Measurements from ENCODE around the gene VSTM2B. TPM values are rescaled to one million over a fixed set of nuclear protein-coding genes. Genes with fewer than 3 reads are reported as not detected.

Gene VSTM2B
- total RNA-seq, 1 donor from 2014 or later: not detected

GRCh38 chr19:29529646-29530539, 4.1 kb downstream of the VSTM2B start:
- Histone ChIP-seq H3K9me3 (ENCODE audit: low read depth) (no peaks in the 10 kb centered on the region), H3K4me3 (peak overlapping the region; percentile 52), H3F3A (ENCODE audit: low read depth) (peaks cover 22% of the 10 kb centered on the region), H3K79me2 (ENCODE audit: low read depth) (no peaks in the 10 kb centered on the region), H3K27ac (no peak overlapping the region), H3K4me1 (peaks cover 21% of the 10 kb centered on the region), H3K4me2 (peak overlapping the region; percentile 99), H2AFZ (replicated peaks) (peak overlapping the region; percentile 92), H3K27me3 (peaks cover 73% of the 10 kb centered on the region), H4K20me1 (ENCODE audit: low read depth) (peaks cover 23% of the 10 kb centered on the region), H3K9ac (no peak overlapping the region), H3K36me3 (no peaks in the 10 kb centered on the region)
- Mint-ChIP-seq H3K4me1 (peaks cover 23% of the 10 kb centered on the region), H3K9me3 (peaks cover 2% of the 10 kb centered on the region), H3K4me3 (peak overlapping the region; percentile 77), H3K27me3 (ENCODE audit: insufficient read depth, low read depth) (peaks cover 58% of the 10 kb centered on the region), H3K36me3 (no peaks in the 10 kb centered on the region), H3K27ac (no peak overlapping the region)
- DNase-seq (ENCODE audit: low spot score): peak; percentile 80
- TF ChIP-seq CTCF (IDR thresholded peaks at IDR 0.05) (peak; percentile 26), EZH2phosphoT487 (IDR thresholded peaks at IDR 0.05) (no peak), EZH2 (IDR thresholded peaks at IDR 0.05) (peak; percentile 38)

- H3F3A ChIP-seq (ENCODE audit: low read depth): peaks cover 20% of the 10 kb centered on the region
- H3K27ac Mint-ChIP-seq: no peak overlapping the region
- peak overlapping the region; percentile 99 for H3K4me2 ChIP-seq
- peak overlapping the region; percentile 77 for H3K4me3 Mint-ChIP-seq
- H2AFZ ChIP-seq (replicated peaks): peak overlapping the region; percentile 92
- peaks cover 31% of the 10 kb centered on the region for H3K4me1 Mint-ChIP-seq
- no peaks in the 10 kb centered on the region for H3K36me3 Mint-ChIP-seq
- peaks cover 19% of the 10 kb centered on the region for H3K4me1 ChIP-seq
- H3K79me2 ChIP-seq (ENCODE audit: low read depth): no peaks in the 10 kb centered on the region
- no peak overlapping the region for H3K9ac ChIP-seq
- no peaks in the 10 kb centered on the region for H3K36me3 ChIP-seq
- peaks cover 2% of the 10 kb centered on the region for H3K9me3 Mint-ChIP-seq
- TF ChIP-seq CTCF (IDR thresholded peaks at IDR 0.05): no peak
- TF ChIP-seq EZH2phosphoT487 (IDR thresholded peaks at IDR 0.05): no peak
- TF ChIP-seq EZH2 (IDR thresholded peaks at IDR 0.05): no peak
- H4K20me1 ChIP-seq (ENCODE audit: low read depth): peaks cover 18% of the 10 kb centered on the region
- peak overlapping the region; percentile 52 for H3K4me3 ChIP-seq
- DNase-seq (ENCODE audit: low spot score): peak; percentile 54
- peaks cover 58% of the 10 kb centered on the region for H3K27me3 Mint-ChIP-seq (ENCODE audit: insufficient read depth, low read depth)
- H3K27me3 ChIP-seq: peaks cover 64% of the 10 kb centered on the region
- H3K27ac ChIP-seq: no peak overlapping the region
- no peaks in the 10 kb centered on the region for H3K9me3 ChIP-seq (ENCODE audit: low read depth)
Measured at GRCh38 chr19:29530540-29531457, 5.0 kb downstream of the VSTM2B start.

- Histone ChIP-seq H3F3A (ENCODE audit: low read depth) (peaks cover 20% of the 10 kb centered on the region), H3K4me2 (no peak overlapping the region), H3K79me2 (ENCODE audit: low read depth) (no peaks in the 10 kb centered on the region), H3K9me3 (ENCODE audit: low read depth) (no peaks in the 10 kb centered on the region), H2AFZ (replicated peaks) (no peak overlapping the region), H3K4me1 (peaks cover 17% of the 10 kb centered on the region), H3K36me3 (no peaks in the 10 kb centered on the region), H3K27me3 (peaks cover 60% of the 10 kb centered on the region), H3K27ac (no peak overlapping the region), H3K4me3 (no peak overlapping the region), H3K9ac (no peak overlapping the region), H4K20me1 (ENCODE audit: low read depth) (peaks cover 15% of the 10 kb centered on the region)
- H3K4me3 Mint-ChIP-seq: no peak overlapping the region
- TF ChIP-seq EZH2phosphoT487 (IDR thresholded peaks at IDR 0.05): no peak
- no peak for TF ChIP-seq EZH2 (IDR thresholded peaks at IDR 0.05)
- no peak for TF ChIP-seq CTCF (IDR thresholded peaks at IDR 0.05)
- H3K9me3 Mint-ChIP-seq: peaks cover 2% of the 10 kb centered on the region
- DNase-seq (ENCODE audit: low spot score): no peak
- no peak overlapping the region for H3K27ac Mint-ChIP-seq
- peaks cover 31% of the 10 kb centered on the region for H3K4me1 Mint-ChIP-seq
- H3K27me3 Mint-ChIP-seq (ENCODE audit: insufficient read depth, low read depth): peaks cover 59% of the 10 kb centered on the region
- no peaks in the 10 kb centered on the region for H3K36me3 Mint-ChIP-seq
Measured at GRCh38 chr19:29531458-29532025, 5.7 kb downstream of the VSTM2B start.
